Activated naive CD4-positive, alpha-beta T cell treated with anti-CD3 and anti-CD28 coated beads, Interleukin-2, amount 10 ng/mL, durations not matched to agents 7 days and 5 days (primary cell): ENCODE results near the gene MRPL9.
A peak's percentile ranks its signal among the peaks of the same experiment; 100 is the strongest.

Experiments used
- CTCF ChIA-PET: fragments of 350-600 bp; sonication (Branson Sonifier 250); formaldehyde crosslinking; loops from one replicate; lab custom pipeline; 2021; ENCODE audit warnings: antibody characterized with exemption; lab: Charles Lee
- DNase-seq: peaks from one replicate; pipeline ENCODE4 v3.0.0-alpha.2; 2020
- H3K27ac Mint-ChIP-seq: one replicate; pipeline ENCODE4 v1.8.0; 2021; ENCODE audit warnings: mild to moderate bottlenecking, moderate library complexity, mixed read lengths
- H3K27me3 Mint-ChIP-seq: one replicate; pipeline ENCODE4 v1.8.0; 2021; ENCODE audit warnings: mild to moderate bottlenecking, mixed read lengths
- H3K36me3 Mint-ChIP-seq: one replicate; pipeline ENCODE4 v1.8.0; 2021; ENCODE audit warnings: mixed read lengths
- H3K4me1 Mint-ChIP-seq: one replicate; pipeline ENCODE4 v1.8.0; 2021; ENCODE audit warnings: mixed read lengths
- H3K4me3 Mint-ChIP-seq: one replicate; pipeline ENCODE4 v1.8.0; 2021; ENCODE audit warnings: mild to moderate bottlenecking, moderate library complexity, mixed read lengths
- H3K9me3 Mint-ChIP-seq: one replicate; pipeline ENCODE4 v1.8.0; 2021; ENCODE audit warnings: mixed read lengths

The MRPL9 gene

GRCh38 chr1:151762941-151763921 lies at the start of gene MRPL9:
TSS of gene MRPL9 (minus strand) at chr1:151763496. CDS start at chr1:151763479, 17 bp downstream.
- peak; percentile 90 for DNase-seq
- Mint-ChIP-seq H3K4me3 (peak within 1 kb of the TSS; percentile 81), H3K27ac (peak within 1 kb of the TSS; percentile 95), H3K4me1 (peaks cover 45% of the 10 kb centered on the region), H3K9me3 (no peaks in the 10 kb centered on the region), H3K27me3 (no peaks in the 10 kb centered on the region), H3K36me3 (peaks cover 30% of the 10 kb centered on the region)
- CTCF ChIA-PET: interaction anchor here (0.9 to 1.3 kb wide), 5 partner anchors 27 to 238 kb away, joined by 3 to 6 read pairs (median 3); partner anchors contain the start of gene TDRKH

DNA sequence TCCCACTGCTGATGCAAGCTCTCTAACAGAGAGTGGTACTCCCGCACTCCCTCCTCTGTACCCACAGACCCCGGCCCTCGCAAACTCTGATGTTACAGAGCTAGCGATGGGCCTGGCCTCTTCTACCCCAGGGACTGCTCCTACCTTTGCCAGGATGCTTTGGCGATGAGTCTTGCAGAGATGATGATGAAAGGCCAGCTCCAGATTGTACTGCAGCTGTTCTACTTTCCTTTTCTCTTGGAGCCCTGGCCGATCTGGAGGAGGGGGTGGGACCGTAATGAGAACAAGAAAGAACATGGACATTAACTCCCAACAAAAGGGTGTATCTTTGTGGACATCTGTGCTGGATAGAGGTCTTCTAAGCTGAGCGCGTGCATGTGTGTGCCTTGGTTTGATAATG lies 47.9 kb upstream of the MRPL9 start:
- CTCF ChIA-PET: interaction anchor here (1.2 to 1.3 kb wide), 2 partner anchors 9 to 76 kb away, joined by 3 to 4 read pairs; no protein-coding TSS in a partner anchor
- Mint-ChIP-seq H3K36me3 (no peaks in the 10 kb centered on the region), H3K4me1 (peaks cover 20% of the 10 kb centered on the region), H3K27ac (no peak overlapping the region), H3K27me3 (peaks cover 25% of the 10 kb centered on the region), H3K9me3 (no peaks in the 10 kb centered on the region), H3K4me3 (no peak overlapping the region)
- DNase-seq: no peak

DNA sequence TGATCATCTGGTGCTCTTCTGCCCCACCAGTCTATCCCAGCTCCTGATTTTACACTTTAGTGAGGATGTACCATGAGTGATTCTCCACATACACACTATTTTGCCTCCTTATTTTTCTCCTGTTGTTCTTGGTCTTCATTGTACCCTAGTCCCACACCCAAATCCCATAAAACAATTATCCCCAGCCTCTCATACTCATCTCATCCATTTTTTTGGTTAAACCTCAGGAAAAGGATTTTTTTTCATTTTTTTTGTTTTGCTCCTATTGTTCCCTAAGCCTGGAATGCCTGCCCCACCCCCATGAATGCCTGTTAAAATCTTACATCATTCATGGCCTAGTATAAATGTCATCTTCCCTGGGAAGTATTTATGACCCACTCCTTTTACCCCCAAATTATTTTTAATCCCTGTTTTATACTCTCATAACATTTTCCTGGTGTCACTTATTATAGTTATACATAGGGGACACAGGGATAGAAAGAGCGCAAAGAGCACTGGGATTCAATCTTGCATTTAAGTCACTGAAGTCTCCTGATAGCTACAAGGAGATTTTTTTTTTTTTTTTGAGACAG lies 46.8 kb upstream of the MRPL9 start:
- H3K36me3 Mint-ChIP-seq: no peaks in the 10 kb centered on the region
- H3K4me1 Mint-ChIP-seq: peaks cover 9% of the 10 kb centered on the region
- H3K4me3 Mint-ChIP-seq: no peak overlapping the region
- no peak for DNase-seq
- CTCF ChIA-PET: no interaction called here
- peaks cover 33% of the 10 kb centered on the region for H3K27me3 Mint-ChIP-seq
- no peak overlapping the region for H3K27ac Mint-ChIP-seq
- H3K9me3 Mint-ChIP-seq: no peaks in the 10 kb centered on the region

DNA sequence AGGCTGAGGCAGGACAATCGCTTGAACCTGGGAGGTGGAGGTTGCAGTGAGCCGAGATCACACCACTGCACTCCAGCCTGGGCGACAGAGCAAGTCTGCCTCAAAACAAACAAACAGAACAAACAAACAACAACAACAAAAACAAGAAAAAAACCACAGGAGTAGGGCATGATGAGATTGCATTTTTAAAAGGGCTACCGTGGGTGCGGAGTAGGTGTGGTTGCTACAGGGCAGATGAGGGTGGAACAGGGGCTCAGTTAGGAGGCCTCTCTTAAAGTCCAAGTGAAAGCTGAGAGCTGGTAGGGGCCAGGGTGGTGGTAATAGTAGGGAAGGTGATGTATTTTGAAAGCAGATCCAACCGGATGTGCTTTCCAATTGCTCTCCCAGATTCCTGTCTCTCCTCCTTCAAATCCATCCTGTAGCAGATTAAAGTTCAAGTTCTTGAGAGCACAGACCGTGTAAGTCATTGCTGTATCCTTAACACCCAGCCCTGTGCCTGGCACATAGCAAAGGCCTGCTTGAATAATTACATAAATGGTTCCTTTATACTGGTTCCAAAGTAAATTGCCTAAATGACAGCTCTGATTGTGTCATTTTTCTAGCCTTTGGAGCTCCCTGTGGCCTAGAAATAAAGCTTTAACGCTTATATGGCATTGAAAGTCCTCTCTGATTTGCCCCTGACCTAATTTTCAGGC lies 46.1 kb upstream of the MRPL9 start:
- H3K9me3 Mint-ChIP-seq: no peaks in the 10 kb centered on the region
- no peak overlapping the region for H3K27ac Mint-ChIP-seq
- no peaks in the 10 kb centered on the region for H3K36me3 Mint-ChIP-seq
- H3K4me3 Mint-ChIP-seq: no peak overlapping the region
- H3K4me1 Mint-ChIP-seq: peaks cover 6% of the 10 kb centered on the region
- CTCF ChIA-PET: no interaction called here
- DNase-seq: no peak
- peaks cover 40% of the 10 kb centered on the region for H3K27me3 Mint-ChIP-seq

DNA sequence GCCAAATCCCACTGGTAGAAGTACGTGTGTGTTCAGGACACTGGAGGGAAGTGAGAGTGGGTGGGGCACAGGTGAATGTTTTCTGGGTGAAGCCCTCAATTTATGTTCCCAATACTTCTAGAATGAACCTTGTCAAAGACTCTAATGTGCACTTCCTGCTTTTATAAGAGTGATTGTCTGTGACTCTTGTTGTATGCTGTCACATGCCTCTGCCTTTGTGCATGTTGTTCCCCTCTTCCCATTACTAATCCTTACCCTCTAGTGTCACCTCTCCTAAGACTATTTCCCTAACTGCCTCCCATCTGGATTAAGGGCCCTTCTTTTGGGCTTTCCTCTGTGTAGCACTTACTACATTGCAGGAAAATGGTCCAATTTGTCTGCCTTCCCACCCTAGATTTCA lies 44.5 kb upstream of the MRPL9 start:
- CTCF ChIA-PET: interaction anchor here (1.2 kb wide), 1 partner anchor 18 kb away, joined by 3 read pairs; the partner anchor contains the start of gene TDRKH
- no peak for DNase-seq
- Mint-ChIP-seq H3K9me3 (no peaks in the 10 kb centered on the region), H3K4me1 (peaks cover 3% of the 10 kb centered on the region), H3K36me3 (no peaks in the 10 kb centered on the region), H3K4me3 (no peak overlapping the region), H3K27me3 (peaks cover 48% of the 10 kb centered on the region), H3K27ac (no peak overlapping the region)

- no peaks in the 10 kb centered on the region for H3K4me1 Mint-ChIP-seq
- no peak overlapping the region for H3K4me3 Mint-ChIP-seq
- no peaks in the 10 kb centered on the region for H3K36me3 Mint-ChIP-seq
- no peak overlapping the region for H3K27ac Mint-ChIP-seq
- H3K27me3 Mint-ChIP-seq: peaks cover 47% of the 10 kb centered on the region
- no peak for DNase-seq
- CTCF ChIA-PET: interaction anchor here (1.2 kb wide), 1 partner anchor 17 kb away, joined by 3 read pairs; the partner anchor contains the start of gene TDRKH
- H3K9me3 Mint-ChIP-seq: no peaks in the 10 kb centered on the region
Observed at GRCh38 chr1:151807131-151807530, 43.8 kb upstream of the MRPL9 start.

- no peak for DNase-seq
- no peaks in the 10 kb centered on the region for H3K9me3 Mint-ChIP-seq
- peaks cover 49% of the 10 kb centered on the region for H3K27me3 Mint-ChIP-seq
- no peaks in the 10 kb centered on the region for H3K36me3 Mint-ChIP-seq
- no peaks in the 10 kb centered on the region for H3K4me1 Mint-ChIP-seq
- CTCF ChIA-PET: no interaction called here
- no peak overlapping the region for H3K27ac Mint-ChIP-seq
- no peak overlapping the region for H3K4me3 Mint-ChIP-seq
Observed at GRCh38 chr1:151806170-151806569, 42.9 kb upstream of the MRPL9 start.

GRCh38 chr1:151805066-151805820 lies 41.9 kb upstream of the MRPL9 start, which contains the start of gene LINGO4:
TSS of gene LINGO4 (minus strand) at chr1:151805419. CDS start at chr1:151802704, 2,715 bp downstream.
- Mint-ChIP-seq H3K4me1 (peaks cover 5% of the 10 kb centered on the region), H3K9me3 (no peaks in the 10 kb centered on the region), H3K36me3 (no peaks in the 10 kb centered on the region), H3K4me3 (no peak within 1 kb of the TSS), H3K27ac (no peak within 1 kb of the TSS), H3K27me3 (peaks cover 56% of the 10 kb centered on the region)
- CTCF ChIA-PET: no interaction called here
- DNase-seq: no peak

DNA sequence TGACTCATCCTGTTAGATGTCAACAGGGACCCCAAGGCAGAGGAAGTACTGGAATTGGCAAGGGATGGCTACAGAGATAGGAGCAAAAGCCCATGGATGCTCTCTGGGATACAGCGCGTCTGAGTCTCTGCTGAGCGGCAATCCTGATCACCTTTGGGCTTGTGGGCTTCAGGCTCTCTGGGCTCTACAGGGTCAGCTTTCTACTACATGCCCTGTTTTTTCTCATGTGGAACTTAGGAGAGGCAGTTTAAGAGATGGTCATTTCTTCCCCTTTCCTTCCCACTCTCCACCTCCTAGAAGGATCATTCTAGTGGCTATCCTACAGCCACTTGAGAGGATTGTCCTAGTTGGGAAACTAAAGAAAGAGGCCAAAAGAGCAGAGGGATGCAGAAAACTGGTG lies 40.6 kb upstream of the MRPL9 start:
- Mint-ChIP-seq H3K27me3 (peaks cover 68% of the 10 kb centered on the region), H3K27ac (no peak overlapping the region), H3K36me3 (no peaks in the 10 kb centered on the region), H3K4me3 (no peak overlapping the region), H3K4me1 (peaks cover 6% of the 10 kb centered on the region), H3K9me3 (no peaks in the 10 kb centered on the region)
- CTCF ChIA-PET: interaction anchor here (1.0 kb wide), 1 partner anchor 26 kb away, joined by 4 read pairs; no protein-coding TSS in a partner anchor
- DNase-seq: no peak

DNA sequence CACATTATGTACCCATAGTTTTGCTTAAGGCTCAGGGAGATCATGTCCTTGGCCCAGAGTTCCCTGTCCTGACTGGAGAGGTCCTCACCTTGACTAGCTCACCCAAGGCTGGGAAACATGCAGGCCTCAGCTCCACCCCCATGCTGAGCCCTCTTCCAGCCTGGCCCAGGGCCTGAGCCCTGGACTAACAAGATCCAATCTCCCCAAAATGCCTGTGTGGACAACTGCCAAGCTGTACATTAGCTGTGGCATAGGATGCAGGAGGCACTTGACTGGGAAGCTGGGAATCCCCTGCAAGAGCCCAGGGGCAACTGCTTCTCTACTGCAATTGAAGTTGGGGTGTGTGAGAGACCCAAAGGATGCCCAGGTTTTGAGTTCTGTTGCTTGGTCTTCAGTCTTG lies 39.9 kb upstream of the MRPL9 start:
- Mint-ChIP-seq H3K9me3 (no peaks in the 10 kb centered on the region), H3K4me3 (no peak overlapping the region), H3K4me1 (peaks cover 6% of the 10 kb centered on the region), H3K36me3 (no peaks in the 10 kb centered on the region), H3K27me3 (peaks cover 72% of the 10 kb centered on the region), H3K27ac (no peak overlapping the region)
- CTCF ChIA-PET: interaction anchor here (1.0 to 1.7 kb wide), 2 partner anchors 27 to 32 kb away, joined by 4 read pairs; no protein-coding TSS in a partner anchor
- DNase-seq: no peak

DNA sequence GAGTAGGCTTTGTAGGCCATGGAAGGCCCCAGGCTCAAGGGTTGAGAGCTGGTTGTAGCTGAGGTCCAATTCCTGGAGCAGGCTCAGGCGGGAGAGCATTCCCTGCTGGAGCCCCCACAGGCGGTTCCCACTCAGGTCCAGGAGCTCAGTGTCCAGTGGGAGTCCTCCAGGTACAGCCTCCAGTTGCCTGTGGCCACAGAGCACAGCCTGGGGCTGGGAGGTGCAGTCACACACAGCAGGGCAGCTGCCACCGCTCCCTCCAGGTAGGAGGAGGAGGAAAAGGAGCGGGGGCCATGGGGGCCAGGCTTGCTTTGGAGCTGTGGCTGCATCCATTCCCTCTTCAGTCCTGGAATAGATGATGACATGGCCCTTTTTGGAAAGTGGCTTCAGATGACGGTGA lies 39.1 kb upstream of the MRPL9 start:
- CTCF ChIA-PET: interaction anchor here (1.2 to 1.7 kb wide), 2 partner anchors 9 to 33 kb away, joined by 3 to 4 read pairs; no protein-coding TSS in a partner anchor
- no peak overlapping the region for H3K4me3 Mint-ChIP-seq

DNA sequence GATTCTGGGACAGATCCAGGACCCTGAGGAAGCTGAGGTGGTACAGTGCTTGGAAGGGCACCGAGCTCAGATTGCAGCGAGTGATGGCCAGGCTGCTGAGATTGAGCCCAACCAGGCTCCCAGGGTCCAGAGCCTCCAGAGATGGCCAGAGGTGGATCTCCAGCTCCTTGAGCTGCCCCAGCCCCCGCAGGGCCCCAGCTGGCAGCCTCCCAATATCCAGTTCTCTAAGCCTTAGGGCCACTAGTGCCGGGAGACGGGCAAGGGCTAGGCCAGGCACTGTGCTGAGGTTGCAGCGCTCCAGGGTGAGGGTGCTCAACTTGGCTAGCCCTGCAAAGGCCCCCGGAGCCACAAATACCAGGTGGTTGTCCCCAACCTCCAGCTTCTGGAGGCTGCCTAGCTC lies 38.5 kb upstream of the MRPL9 start:
- H3K4me1 Mint-ChIP-seq: peaks cover 6% of the 10 kb centered on the region
- no peaks in the 10 kb centered on the region for H3K9me3 Mint-ChIP-seq
- no peak for DNase-seq
- CTCF ChIA-PET: interaction anchor here (1.2 to 1.7 kb wide), 2 partner anchors 9 to 34 kb away, joined by 3 to 4 read pairs; no protein-coding TSS in a partner anchor
- H3K4me3 Mint-ChIP-seq: no peak overlapping the region
- no peaks in the 10 kb centered on the region for H3K36me3 Mint-ChIP-seq
- H3K27ac Mint-ChIP-seq: no peak overlapping the region
- peaks cover 70% of the 10 kb centered on the region for H3K27me3 Mint-ChIP-seq

More for the DNA sequence above, 39.1 kb upstream of the MRPL9 start:
- peaks cover 72% of the 10 kb centered on the region for H3K27me3 Mint-ChIP-seq
- H3K9me3 Mint-ChIP-seq: no peaks in the 10 kb centered on the region
- DNase-seq: no peak
- no peaks in the 10 kb centered on the region for H3K36me3 Mint-ChIP-seq
- H3K4me1 Mint-ChIP-seq: peaks cover 6% of the 10 kb centered on the region
- no peak overlapping the region for H3K27ac Mint-ChIP-seq

DNA sequence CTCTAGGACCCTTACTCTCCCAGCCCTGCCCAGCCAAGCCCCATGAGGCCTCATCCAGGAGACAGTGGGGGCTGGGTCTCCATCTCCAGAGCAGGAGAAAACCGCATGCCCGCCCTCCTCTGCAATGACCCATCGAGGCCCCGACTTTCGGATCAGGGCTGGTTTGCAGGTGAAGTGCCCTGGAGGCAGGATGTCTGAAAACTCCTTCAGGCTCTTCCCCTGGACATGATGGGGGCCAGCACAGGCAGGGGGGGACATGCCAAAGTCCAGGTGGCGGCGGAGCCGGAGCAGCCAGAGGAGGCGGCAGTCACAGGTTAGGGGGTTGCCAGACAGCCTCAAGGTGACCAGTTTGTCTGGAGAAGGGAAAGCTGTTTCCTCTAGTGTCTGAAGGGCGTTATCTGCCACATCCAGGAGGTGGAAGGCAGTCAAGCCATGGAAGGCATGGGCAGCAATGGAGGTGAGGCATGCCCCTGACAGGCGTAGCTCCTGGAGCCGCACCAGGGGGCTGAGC lies 38.1 kb upstream of the MRPL9 start:
- H3K4me1 Mint-ChIP-seq: peaks cover 6% of the 10 kb centered on the region
- no peak overlapping the region for H3K27ac Mint-ChIP-seq
- no peak overlapping the region for H3K4me3 Mint-ChIP-seq
- H3K36me3 Mint-ChIP-seq: no peaks in the 10 kb centered on the region
- peaks cover 70% of the 10 kb centered on the region for H3K27me3 Mint-ChIP-seq
- CTCF ChIA-PET: interaction anchor here (1.2 kb wide), 1 partner anchor 10 kb away, joined by 3 read pairs; no protein-coding TSS in a partner anchor
- no peaks in the 10 kb centered on the region for H3K9me3 Mint-ChIP-seq
- DNase-seq: no peak
